Heart left ventricle (tissue), 16 donors: Measurements from ENCODE around the gene TTC33. TPM values are rescaled to one million over a fixed set of nuclear protein-coding genes. Genes with fewer than 3 reads are reported as not detected.
A peak's percentile ranks its signal among the peaks of the same experiment; 100 is the strongest.

ENCODE experiments used
- ATAC-seq, 4 donors: fragments of 200-7000 bp; cut with Tn5 transposase; one replicate each; pipeline ENCODE4 v1.9.1; 2020 to 2022; ENCODE audit warnings: moderate library complexity in 4 of 4, mild to moderate bottlenecking in 3 of 4, moderate number of reproducible peaks in 1 of 4
- DNase-seq, 5 donors: peaks; one replicate each; pipeline ENCODE4 v3.0.0-alpha.2; 2020
- H3K27ac ChIP-seq, 12 donors: fragments of 200-600 bp; sonication (generic) in 4 of 12; one replicate each; pipeline versions ENCODE4 v1.5.0 to v1.8.0; 2016 to 2022; ENCODE audit warnings: mild to moderate bottlenecking in 2 of 12
- H3K27me3 ChIP-seq, 9 donors: fragments of 200-600 bp; sonication (generic) in 2 of 9; one replicate each; pipeline versions ENCODE4 v1.5.1 to v1.8.0; 2016 to 2022; ENCODE audit warnings: mild to moderate bottlenecking in 3 of 9
- H3K36me3 ChIP-seq, 9 donors: fragments of 200-600 bp; sonication (generic) in 2 of 9; one replicate each; pipeline versions ENCODE4 v1.5.0 to v1.8.0; 2018 to 2022; ENCODE audit warnings: mild to moderate bottlenecking in 2 of 9
- H3K4me1 ChIP-seq, 12 donors: fragments of 200-600 bp; sonication (generic) in 4 of 12; one replicate each; pipeline versions ENCODE4 v1.5.0 to v1.8.0; 2016 to 2022; ENCODE audit warnings: mild to moderate bottlenecking in 3 of 12
- H3K4me3 ChIP-seq, 12 donors: fragments of 200-600 bp; sonication (generic) in 4 of 12; one replicate each; pipeline versions ENCODE4 v1.5.0 to v1.8.0; 2017 to 2022; ENCODE audit warnings: mild to moderate bottlenecking in 9 of 12, moderate library complexity in 4 of 12
- H3K9me3 ChIP-seq, 12 donors: fragments of 200-600 bp; sonication (generic) in 4 of 12; one replicate each; pipeline versions ENCODE4 v1.5.0 to v1.8.0; 2016 to 2022; ENCODE audit warnings: mild to moderate bottlenecking in 1 of 12
- CTCF ChIP-seq, 12 donors: fragments of 200-600 bp; sonication (generic) in 4 of 12; IDR thresholded peaks; one replicate each; pipeline versions ENCODE4 v1.5.0 to v1.8.0; 2018 to 2022; ENCODE audit warnings: antibody characterized with exemption in 12 of 12, mild to moderate bottlenecking in 5 of 12
- POLR2A ChIP-seq, 2 donors: fragments of 450-650 bp; IDR thresholded peaks; one replicate each; pipeline ENCODE4 v1.6.1; 2017; ENCODE audit warnings: antibody characterized with exemption in 2 of 2, mild to moderate bottlenecking in 2 of 2, moderate library complexity in 2 of 2
- WGBS, 4 donors: extraction: QIAGEN DNeasy Blood & Tissue Kit in 2 of 4; methylation state at CpG; one replicate each; pipeline versions ENCODE4 v1.1.5 to v1.1.7; 2013 to 2018; 5-methylcytosine and 5-hydroxymethylcytosine counted together
- intact Hi-C, 10 donors: fragments of 100-400 bp; cut with DNase I; formaldehyde crosslinking; loops; one replicate each; pipeline versions ENCODE4 v1.11.1 to v1.14.2; 2022
- polyA plus RNA-seq, 2 donors: library from polyadenylated mRNA; stranded (reverse); fragments of 200-250 nt; gene quantifications; one replicate each; pipeline ENCODE4 v1.2.3, GENCODE V29; 2013
- total RNA-seq, 9 donors: library from RNA; depleted of rRNA in 2 of 9; stranded (reverse); fragments of >200 nt in 2 of 9; fragmentation: NEBNext Ultra II Directional in 3 of 9; extraction: Animal tissue kit (Norgen Biotek cat#: 25700) in 3 of 9; gene quantifications; one replicate each; pipeline versions ENCODE4 v1.1.0 to v1.2.4, GENCODE V29; 2016 to 2023
- donor health status: ischemic (EF 13 %, LVEDD 7.1; RV severe dilation, severe dysfunction).
- donor health status: healthy with polysubstance abuse.
- donor health status: DM: no; HTN: yes; CAD: no.
- donor health status: DM: no; HTN: no; CAD: no.
- donor health status: ischemic (EF 25% LVEDD 6.9; RV normal size, moderate dysfunction).
- donor health status: ischemic (EF 25% LVEDD 5.7; RV mildly dilated, moderate dysfunction).
- donor health status: healthy.
- donor health status: DM: yes; HTN: yes; CAD: no.
- donor health status: ischemic (EF 35%, LVEDD 5.7; RV mildly dilated, moderate dysfunction).
- donor health status: nonischemic (EF 11% LVEDD 7.7; RV severe dilation, severe dysfunction).
- donor health status: DM: yes; HTN: yes; CAD: no.
- donor health status: PGD.
- donor health status: ischemic (EF 29% LVEDD 5.4; RV normal size, mild dysfunction).
- donor health status: nonischemic (EF 23%, LVEDD 6.1; RV moderate dilation, normal function).

TTC33 gene
- total and polyA plus RNA-seq, 11 donors = 5.6 to 20.0 (median 14.2) TPM

GRCh38 chr5:40547557-40547956, 208.2 kb downstream of the TTC33 start:
- H3K27me3 ChIP-seq = no peaks in the 10 kb centered on the region
- peaks cover 0 to 15% (median 0%) of the 10 kb centered on the region in 12 donors for H3K4me1 ChIP-seq
- 92 to 99% (median 97%) methylated on average over 4 of the region's 4 CpGs for WGBS, 4 donors
- no peak for TF ChIP-seq POLR2A (IDR thresholded peaks at IDR 0.05)
- TF ChIP-seq CTCF (IDR thresholded peaks at IDR 0.05) = no peak
- ATAC-seq = no peak
- H3K9me3 ChIP-seq = no peaks in the 10 kb centered on the region
- DNase-seq = no peak
- no peak overlapping the region for H3K4me3 ChIP-seq
- no peak overlapping the region for H3K27ac ChIP-seq
- intact Hi-C loops = no loop called here
- H3K36me3 ChIP-seq = no peaks in the 10 kb centered on the region

GRCh38 chr5:40540301-40540700, 215.5 kb downstream of the TTC33 start:
- DNase-seq (no peak), ATAC-seq (no peak)
- no peaks in the 10 kb centered on the region for H3K36me3 ChIP-seq
- no peak overlapping the region for H3K4me3 ChIP-seq
- no peaks in the 10 kb centered on the region for H3K27me3 ChIP-seq
- no peaks in the 10 kb centered on the region for H3K4me1 ChIP-seq
- intact Hi-C loops = no loop called here
- TF ChIP-seq CTCF (IDR thresholded peaks at IDR 0.05) = no peak
- TF ChIP-seq POLR2A (IDR thresholded peaks at IDR 0.05) = no peak
- peaks cover 0 to 7% (median 0%) of the 10 kb centered on the region in 12 donors for H3K9me3 ChIP-seq
- no peak overlapping the region for H3K27ac ChIP-seq

GRCh38 chr5:40524677-40525076, 231.1 kb downstream of the TTC33 start:
- ATAC-seq (no peak), DNase-seq (no peak)
- no peak overlapping the region for H3K27ac ChIP-seq
- H3K9me3 ChIP-seq = peaks cover 0 to 11% (median 0%) of the 10 kb centered on the region in 12 donors
- H3K4me3 ChIP-seq = no peak overlapping the region
- intact Hi-C loops = no loop called here
- H3K36me3 ChIP-seq = no peaks in the 10 kb centered on the region
- 50 to 66% (median 57%) methylated on average over 1 of the region's 1 CpG for WGBS, 4 donors
- peaks cover 0 to 16% (median 0%) of the 10 kb centered on the region in 12 donors for H3K4me1 ChIP-seq
- no peaks in the 10 kb centered on the region for H3K27me3 ChIP-seq
- TF ChIP-seq POLR2A (IDR thresholded peaks at IDR 0.05) (no peak), CTCF (IDR thresholded peaks at IDR 0.05) (no peak)

- DNase-seq = no peak
- Histone ChIP-seq H3K9me3 (peaks cover 0 to 11% (median 0%) of the 10 kb centered on the region in 12 donors), H3K4me1 (peaks cover 0 to 12% (median 0%) of the 10 kb centered on the region in 12 donors), H3K27ac (no peak overlapping the region), H3K27me3 (no peaks in the 10 kb centered on the region), H3K4me3 (no peak overlapping the region), H3K36me3 (no peaks in the 10 kb centered on the region)
- TF ChIP-seq POLR2A (IDR thresholded peaks at IDR 0.05) (no peak), CTCF (IDR thresholded peaks at IDR 0.05) (no peak)
- peak in 1 of 4 donors; percentile 29 for ATAC-seq
- intact Hi-C loops = no loop called here
These were observed 233.8 kb downstream of the TTC33 start for GRCh38 chr5:40521925-40522324.
